Activated CD8-positive, alpha-beta memory T cell treated with anti-CD3 and anti-CD28 coated beads for 24 hours (primary cell): ENCODE data around the gene MARK2.
"Not testable (repeated sequence)": the region's sequence is repeated elsewhere in the genome, so short reads cannot be mapped to it uniquely, and the experiment has no call there.

Experiments
- DNase-seq: peaks from one replicate; pipeline ENCODE4 v3.0.0-alpha.2; 2020

The MARK2 gene

DNA sequence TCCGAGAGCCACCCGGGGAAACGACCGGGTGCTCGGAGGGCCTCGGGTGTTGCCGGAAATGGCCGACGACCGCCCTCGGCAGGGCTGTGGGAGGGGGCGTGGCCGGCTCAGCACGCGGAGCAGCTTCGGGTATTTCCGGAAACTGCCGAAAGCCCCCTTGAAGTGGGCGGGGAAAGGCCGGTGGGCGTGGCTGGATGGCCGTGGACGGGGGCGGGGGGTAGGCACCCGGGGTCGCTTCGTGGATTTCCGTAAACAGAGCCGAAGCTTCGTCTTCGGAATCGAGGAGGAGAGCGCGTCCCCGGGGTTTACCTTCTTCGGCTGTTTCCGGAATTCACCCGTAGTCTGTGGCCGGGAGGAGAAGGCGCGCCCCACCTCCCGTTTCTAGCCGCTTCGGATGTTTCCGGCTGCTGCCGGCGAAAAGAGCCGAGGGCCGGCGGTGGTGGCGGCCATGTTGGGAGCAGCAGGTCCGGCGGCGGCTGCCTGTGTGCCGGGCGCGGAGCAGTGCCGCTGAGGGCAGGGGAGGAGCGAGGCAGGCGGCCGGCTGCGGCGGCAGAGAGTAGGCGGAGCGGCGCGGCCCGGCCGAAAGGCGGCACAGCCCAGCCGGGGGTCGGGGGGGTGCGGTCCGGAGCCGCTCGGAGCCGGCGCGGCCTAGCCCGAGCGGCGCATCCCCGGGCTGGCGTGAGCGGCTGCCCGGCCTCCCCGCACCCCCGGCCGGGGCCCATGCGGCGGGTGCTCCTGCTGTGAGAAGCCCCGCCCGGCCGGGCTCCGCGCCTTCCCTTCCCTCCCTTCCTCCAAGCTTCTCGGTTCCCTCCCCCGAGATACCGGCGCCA is at the start of gene MARK2:
MARK2 (plus strand) TSS at position 433 of the 830 bp plus-strand sequence; CDS start at position 830, 397 bp downstream.
- DNase-seq: peak; percentile 100

DNA sequence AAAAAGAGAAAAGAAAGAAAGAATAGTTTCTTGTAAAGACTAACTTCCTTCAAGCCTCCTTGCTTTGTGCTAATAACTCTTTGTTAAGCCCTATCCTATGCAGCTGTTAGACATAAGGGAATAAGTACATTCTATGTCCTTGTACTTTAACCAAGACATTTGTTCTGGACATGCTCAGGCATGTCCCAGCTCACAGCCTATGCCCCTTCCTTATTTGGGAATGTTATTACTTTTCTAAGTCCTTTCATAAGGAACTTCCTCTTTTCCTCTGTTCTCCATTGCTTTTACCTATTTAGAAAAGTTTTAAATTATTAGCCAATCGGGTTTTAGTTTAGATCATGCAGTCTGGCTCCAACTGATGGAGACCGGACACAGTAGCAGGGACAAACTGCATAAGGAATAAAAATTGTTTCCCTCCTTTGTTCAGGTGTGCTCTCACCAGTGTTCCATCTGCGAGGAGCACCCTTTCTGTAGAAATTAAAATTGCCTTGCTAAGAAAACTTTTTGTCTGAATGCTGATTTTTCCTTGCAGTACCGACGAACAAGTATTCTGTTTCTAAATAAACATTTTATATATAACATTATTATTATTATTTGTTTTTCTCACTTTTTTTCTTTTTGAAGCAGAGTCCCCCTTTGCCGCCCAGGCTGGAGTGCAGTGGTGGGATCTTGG is 47.3 kb upstream of the MARK2 start:
- DNase-seq: no peak

DNA sequence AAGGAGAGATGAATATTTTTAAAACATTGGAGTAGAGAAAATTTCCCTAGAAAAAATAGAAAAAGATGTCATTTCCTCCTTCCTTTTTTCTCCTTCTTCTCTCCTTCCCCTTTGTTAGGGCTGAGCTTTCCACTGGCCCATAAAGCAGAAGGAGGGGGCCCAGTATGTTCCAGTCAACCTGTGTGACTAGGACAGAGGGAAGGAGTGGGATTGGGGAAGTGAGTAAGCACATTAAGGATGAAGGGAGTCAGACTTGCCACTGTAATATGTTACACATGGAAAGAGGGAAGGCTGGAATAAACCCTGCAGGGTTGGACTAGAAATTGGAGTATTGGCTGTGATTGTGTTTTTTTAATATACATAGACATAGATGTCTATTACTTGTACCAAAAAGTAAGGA is 45.7 kb upstream of the MARK2 start:
- no peak for DNase-seq

DNA sequence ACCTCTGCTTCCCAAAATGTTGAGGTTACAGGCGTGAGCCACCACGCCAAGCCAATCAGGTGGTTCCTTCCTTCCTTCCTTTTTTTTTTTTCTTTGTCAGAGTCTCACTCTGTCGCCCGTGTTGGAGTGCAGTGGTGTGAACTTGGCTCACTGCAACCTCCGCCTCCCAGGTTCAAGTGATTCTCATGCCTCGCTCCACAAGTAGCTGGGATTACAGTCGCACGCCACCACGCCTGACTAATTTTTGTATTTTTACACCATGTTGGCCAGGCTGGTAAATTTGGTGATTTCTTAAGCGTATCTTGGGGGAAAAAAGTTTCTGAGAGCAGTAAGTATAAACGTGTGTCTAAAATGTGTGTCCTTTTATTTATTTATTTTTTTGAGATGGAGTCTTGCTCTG is 43.8 kb upstream of the MARK2 start:
- no peak for DNase-seq

DNA sequence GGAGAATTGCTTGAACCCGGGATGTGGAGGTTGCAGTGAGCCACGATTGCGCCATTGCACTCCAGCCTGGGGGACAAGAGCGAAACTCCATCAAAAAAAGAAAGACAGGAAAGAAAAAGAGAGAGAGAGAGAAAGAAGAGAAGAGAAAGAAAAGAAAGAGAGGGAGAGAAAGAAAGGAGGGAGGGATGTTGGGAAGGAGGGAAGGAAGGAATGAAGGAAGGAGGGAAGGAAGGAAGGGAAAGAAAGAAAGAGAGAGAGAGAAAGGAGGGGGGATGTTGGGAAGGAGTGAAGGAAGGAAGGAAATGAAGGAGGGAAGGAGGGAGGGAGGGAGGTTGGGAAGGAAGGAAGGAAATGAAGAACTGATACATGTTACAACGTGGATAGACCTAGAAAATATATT is 38.0 kb upstream of the MARK2 start:
- no peak for DNase-seq

DNA sequence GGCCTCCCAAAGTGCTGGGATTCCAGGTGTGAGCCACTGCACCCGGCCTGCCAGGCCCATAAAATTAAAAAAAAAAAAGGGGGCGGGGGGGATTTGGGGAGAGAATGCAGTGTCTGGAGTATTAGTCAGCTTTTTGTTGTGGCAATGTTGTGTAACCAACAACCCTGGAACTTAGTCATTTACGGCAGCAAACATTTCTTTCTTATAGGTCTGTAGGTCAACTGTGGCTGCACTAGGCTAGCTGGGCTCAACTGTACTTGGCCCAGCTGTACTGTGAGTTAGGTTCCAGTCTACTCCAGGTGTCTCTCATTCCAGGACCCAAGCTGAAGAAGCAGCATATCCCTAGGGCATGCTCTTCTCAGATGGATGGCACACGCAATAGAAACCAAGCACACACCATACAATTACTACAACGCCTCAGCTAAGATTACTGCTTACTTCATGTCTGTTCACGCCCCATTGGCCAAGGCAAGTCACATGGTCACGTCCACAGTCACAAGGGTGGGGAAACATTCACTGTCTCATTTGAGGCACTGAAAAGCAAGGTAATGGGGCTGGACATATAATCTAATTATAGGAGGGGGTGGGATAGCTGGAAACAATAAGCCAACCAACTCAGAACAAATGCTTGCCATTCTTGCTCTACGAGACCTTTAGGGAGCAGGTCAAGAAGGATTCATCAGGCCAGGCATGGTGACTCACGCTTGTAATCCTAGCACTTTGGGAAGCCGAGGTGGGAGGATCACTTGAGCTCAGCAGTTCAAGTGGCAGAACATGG is 36.1 kb upstream of the MARK2 start:
- DNase-seq: no peak

DNA sequence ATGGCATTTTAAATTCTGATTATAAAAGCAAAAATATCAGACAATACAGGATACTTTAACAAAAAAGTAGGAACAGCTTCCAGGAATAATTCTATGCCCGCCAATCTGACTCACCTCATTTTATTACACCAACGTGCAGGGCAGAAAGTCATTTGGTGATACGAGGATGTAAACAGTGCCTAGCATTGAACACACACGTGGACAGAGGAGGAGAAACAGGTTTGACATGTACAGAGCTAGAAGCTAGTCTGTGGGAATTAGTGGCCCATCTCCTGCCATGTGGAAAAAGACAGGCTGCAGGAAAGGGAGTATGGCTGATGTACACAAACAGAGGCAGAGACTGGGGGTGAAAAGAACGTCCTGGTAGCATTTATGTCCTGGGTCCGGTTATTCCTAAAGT is 34.7 kb upstream of the MARK2 start:
- no peak for DNase-seq

DNA sequence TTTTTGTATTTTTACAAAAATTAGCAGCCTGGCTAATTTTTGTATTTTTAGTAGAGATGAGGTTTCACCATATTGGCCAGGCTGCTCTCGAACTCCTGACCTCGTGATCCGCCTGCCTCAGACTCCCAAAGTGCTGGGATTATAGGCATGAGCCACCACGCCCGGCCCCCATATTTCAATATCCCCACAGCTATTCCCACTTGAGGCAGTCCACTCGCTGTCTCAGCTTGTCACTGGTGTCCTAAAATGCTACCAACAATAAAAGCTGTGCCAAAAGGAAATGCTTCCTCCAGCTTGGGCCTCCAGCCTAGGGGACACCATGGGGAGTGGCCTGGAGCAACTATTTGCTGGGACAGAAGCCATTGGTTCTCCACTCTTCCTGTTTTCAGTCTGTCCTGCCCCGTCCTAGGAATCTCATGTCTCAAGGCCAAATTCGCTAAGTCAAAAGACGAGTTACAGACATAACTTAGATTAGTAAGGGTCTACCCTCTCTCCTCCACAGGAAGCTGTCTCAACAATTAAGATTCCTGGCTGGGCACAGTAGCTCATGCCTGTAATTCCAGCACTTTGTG is 33.0 kb upstream of the MARK2 start:
- no peak for DNase-seq

DNA sequence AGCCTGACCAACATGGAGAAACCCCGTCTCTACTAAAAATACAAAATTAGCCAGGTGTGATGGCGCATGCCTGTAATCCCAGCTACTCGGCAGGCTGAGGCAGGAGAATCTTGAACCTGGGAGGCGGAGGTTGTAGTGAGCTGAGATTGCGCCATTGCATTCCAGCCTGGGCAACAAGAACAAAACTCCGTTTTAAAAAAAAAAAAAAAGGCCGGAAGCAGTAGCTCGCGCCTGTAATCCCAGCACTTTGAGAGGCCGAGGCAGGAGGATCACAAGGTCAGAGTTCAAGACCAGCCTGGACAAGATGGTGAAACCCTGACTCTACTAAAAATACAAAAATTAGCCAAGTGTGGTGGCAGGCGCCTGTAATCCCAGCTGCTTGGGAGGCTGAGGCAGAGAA is 28.5 kb upstream of the MARK2 start:
- not testable (repeated sequence) for DNase-seq

DNA sequence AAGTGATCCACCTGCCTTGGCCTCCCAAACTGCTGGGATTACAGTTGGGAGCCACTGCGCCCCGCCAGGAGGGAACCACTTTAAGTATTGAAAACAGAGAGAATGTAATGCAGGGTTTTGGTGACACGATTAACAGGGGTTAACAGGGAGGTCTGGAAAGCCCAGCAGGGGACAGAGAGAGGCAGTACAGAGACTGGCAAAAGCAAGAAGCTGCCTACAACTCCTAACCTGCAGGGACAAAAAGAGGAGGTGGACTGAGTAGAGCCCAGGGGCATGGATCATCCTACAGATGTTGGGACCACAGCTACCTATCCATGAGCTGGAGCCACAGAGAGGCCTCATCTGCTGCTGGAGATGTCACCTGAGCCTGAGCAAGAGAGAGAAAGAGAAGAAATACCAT is 27.4 kb upstream of the MARK2 start:
- no peak for DNase-seq

DNA sequence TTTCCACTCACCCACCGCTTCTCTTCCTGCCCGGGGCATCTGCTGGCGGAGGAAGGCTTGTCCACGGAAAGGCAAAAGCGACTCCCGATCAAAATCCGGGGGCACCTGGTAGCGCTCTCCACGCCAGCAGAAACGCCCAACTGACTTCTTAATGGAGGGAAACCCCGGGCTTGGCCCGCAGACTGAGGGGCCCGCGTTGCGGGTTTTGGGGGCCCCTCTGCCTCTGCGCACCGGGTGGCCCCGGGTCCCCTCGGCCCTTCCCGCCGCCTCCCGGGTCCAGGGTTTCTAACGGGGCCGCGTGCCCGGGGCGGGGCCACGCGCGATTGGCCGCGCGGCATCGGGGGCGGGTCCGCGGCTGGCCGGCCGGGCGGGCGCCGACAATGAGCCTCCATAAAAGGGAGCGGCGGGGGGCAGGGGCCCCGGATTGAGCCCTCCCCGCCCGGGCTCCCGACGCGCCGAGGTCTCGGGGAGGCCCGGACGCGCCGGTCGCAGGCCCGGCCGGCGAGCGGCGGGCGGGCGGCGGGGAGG is 25.8 kb upstream of the MARK2 start, which contains the start of gene SPINDOC:
SPINDOC (plus strand) TSS at position 422 of the 528 bp plus-strand sequence. CDS start 231 bp downstream, outside the sequence.
- peak; percentile 89 for DNase-seq

DNA sequence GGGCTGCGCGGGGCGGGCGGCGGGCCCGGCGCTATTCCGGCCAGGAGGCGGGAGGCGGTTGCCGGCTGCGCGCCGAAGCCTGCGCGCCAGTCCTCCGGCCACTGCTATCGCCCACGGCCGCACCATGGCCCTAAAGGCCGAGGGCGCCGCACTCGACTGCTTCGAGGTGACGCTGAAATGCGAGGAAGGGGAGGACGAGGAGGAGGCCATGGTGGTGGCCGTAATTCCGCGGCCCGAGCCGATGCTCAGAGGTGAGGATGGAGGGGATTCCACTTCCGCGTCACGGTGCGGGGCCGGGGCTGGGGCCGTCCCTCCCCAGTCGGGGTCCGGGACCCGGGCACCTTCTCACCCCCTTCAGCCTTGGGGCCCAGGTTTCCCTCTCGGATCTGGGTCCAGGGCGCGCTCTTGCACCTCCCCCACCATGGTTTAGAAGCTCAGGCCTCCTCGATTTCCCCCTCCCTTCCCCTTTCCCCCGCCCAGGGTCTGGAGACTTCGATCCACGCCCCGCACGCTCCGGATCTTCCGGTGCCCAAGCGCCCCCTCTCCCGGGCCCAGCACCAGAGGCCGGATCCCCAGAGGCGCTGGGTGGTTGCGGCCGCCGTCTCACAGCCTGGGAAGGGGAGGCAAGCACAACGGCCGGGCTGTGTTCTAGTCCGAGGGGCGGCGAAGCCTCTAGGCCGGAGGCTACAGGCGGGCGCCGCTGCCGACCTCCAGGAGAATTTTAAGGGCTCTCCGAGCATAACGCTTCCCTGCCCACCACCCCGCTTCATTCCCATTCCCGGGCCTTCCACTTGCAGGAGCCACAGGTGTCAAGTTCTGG is 25.1 kb upstream of the MARK2 start:
- peak; percentile 76 for DNase-seq

DNA sequence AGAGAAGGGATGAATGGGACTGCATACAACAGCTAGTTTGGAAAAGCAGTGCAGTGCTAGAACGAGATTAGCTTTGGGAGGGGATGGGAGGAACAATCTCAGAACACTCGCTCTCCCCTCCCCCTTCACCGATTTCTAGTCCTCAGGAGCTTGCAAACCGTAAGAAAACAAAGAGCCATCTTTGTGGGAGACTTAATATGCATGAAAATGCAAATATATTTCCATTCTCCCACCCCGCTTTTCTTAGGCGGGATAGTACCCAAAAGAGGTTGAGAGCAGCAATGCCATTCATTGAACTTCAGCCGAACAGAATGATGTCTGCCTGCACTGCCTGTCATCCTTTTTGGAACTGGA is 24.6 kb upstream of the MARK2 start:
- no peak for DNase-seq

DNA sequence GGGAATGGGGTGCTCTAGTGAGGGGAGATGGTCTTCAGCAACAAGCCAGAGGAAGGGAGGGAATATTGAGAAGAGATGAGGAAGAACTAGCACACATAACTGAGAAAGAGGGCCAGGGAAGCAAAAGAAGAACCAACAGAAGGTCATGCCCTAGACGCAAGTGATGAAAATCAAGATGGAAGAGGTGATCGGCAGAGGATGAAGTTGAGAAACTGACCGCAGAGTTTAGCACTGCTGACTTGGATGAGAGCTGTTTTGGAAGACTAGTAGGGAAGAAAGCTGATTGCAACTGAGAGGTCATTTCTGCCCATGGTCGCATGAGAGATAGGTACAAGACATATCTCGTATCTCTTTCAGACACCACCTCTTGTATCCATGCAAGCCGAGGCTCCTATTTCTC is 22.7 kb upstream of the MARK2 start:
- no peak for DNase-seq

DNA sequence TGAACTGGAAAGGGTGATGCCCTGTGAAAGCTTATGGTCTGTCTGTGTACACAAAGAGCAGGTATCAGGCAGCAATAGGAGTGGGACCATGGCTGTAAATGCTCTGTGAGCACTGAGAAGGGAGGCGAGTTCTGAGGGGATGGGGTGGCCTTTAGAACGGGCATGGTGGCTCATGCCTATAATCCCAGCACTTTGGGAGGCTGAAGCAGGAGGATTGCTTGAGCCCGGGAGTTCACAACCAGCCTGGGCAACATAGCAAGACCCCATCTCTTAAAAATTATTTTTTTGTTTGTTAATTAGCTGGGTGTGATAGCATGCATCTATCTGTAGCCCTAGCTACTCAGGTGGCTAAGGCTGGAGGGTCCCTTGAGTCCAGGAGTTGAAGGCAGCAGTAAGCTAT is 22.2 kb upstream of the MARK2 start:
- DNase-seq: no peak

DNA sequence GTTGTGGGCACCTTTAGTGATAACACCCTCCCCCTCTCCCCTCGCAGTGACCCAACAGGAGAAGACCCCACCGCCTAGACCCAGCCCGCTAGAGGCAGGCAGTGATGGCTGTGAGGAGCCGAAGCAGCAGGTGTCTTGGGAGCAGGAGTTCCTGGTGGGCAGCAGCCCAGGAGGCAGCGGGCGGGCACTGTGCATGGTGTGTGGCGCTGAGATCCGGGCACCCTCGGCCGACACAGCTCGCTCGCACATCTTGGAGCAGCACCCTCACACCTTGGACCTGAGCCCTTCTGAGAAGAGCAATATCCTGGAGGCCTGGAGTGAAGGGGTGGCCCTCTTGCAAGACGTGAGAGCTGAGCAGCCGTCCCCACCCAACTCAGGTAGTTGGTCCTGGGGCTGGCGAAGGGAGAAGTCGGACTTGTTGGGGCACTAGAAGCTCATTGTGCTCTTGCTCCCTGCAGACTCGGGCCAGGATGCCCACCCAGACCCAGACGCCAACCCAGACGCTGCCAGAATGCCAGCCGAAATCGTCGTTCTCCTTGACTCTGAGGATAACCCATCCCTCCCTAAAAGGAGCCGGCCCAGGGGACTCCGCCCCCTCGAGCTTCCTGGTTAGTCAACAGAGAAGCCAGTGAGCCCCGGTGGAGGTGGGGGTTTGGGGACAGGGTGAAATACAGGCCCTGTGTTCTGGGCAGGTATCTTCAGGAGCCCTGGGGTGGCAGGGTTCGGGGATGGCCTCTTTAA is 21.0 kb upstream of the MARK2 start:
- no peak for DNase-seq

DNA sequence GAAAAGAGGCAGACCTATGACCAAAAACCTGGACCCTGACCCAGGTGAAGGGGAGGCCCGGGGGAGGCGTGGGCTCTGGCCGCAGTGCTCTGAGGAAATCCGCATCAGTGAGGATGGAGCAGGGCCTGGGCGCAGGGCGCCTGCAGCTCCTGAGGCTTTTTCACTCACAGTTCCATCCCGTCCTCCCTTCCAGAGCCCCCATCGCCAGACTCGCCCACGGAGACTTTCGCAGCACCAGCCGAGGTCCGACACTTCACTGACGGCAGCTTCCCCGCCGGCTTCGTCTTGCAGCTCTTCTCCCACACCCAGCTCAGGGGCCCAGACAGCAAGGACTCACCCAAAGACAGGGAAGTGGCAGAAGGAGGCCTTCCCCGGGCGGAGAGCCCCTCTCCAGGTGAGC is 20.3 kb upstream of the MARK2 start:
- DNase-seq: no peak

DNA sequence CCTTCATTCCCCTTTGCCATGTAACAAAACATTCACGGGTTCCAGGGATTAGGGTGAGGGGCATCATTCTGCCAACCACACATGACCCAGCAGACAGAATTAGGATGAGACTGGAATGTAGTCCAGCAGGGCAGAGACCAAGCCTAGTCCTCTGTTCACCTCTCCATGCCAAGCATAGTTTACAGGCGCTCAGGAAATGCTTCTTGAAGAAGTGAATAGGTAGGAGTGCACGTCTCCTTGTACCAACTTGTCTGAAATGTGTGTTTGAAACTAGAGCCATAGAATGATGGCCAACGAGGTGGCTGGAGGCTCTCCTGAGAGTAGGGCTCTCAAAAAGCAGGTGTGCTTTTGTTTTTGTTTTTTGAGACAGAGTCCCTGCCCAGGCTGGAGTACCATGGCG is 17.5 kb upstream of the MARK2 start:
- no peak for DNase-seq

DNA sequence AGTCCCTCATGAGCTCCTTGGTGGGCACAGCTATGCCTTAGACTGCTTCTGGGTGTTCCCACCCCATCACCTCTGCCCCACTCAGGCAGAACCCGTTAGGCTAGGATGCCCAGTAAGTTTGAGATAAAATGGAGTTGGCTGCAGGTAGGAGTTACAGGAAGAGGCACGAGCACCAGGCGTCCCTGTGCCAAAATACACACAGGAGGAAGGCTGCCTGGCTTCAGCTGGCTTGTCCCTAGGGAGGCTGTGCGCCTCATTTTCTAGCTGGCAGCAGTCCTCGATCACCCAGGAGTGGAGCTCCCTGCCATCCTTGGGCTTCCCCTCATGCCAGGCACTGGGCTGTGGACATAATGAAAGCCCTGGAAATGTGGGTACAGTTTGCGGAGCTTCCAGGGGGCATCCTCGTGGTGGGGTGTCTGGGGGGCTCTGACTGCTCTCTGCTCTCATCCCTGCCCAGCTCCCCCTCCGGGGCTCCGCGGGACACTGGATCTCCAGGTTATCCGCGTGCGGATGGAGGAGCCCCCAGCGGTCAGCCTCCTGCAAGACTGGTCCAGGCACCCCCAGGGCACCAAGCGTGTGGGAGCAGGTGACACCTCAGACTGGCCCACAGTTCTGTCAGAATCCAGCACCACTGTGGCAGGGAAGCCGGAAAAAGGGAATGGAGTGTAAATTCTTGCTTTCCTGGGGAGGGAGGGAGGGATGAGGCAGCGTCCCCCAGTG is 12.3 kb upstream of the MARK2 start:
- DNase-seq: no peak

DNA sequence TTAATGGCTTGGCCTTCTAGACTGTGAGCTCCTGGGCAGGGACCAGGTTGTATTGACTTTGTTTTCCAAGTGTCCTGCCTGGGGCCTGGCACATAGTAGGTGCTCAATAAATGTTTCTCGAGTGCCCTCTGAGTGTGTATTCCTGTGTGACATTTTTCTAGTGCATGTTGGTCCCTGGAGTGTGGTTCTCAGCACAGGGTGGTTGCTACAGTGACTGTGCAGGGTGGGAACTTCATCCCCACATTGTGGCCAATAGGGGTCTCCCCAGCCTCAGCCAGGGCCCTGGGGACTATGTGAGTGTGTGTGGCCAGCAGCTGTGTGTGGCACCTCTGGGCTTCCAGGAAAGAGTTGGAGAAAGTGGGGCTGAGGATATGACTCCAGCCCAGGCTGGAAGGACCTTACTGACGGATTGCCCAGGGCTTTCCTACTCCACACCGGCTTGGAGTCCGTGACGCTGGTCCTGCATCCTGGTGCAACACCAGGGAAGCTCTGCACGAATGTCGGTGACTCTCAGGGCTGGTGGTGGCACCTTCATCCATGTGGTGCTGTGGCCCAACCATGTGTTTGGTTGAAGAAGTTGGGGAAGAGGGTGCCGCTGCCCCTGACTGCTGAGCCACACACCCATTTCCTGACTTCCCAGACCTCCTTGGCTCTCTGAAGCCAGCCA is 9.0 kb upstream of the MARK2 start:
- no peak for DNase-seq
